H9 (cell line): ENCODE results near the gene SLC2A4RG. TPM values are rescaled to one million over a fixed set of nuclear protein-coding genes. Genes with fewer than 3 reads are reported as not detected.

ENCODE experiments used
- DNase-seq: peaks from one replicate; pipeline ENCODE4 v3.0.0-alpha.2; 2017
- H2AFZ ChIP-seq: one replicate; pipeline ENCODE4 v1.6.1; 2013; ENCODE audit warnings: mild to moderate bottlenecking, low read length, control low read depth, moderate library complexity
- H2AK5ac ChIP-seq: 2 replicates; pipeline ENCODE4 v1.6.1; 2013; ENCODE audit warnings: low read length, control low read depth, mixed read lengths; ENCODE audit not compliant: insufficient read length
- H2BK120ac ChIP-seq: one replicate; pipeline ENCODE4 v1.6.1; 2013; ENCODE audit warnings: low read depth, mild to moderate bottlenecking, low read length, control low read depth, inconsistent platforms; ENCODE audit not compliant: poor library complexity, severe bottlenecking
- H2BK12ac ChIP-seq: 2 replicates; pipeline ENCODE4 v1.6.1; 2013; ENCODE audit warnings: low read length, control low read depth, mixed read lengths, low read depth; ENCODE audit not compliant: insufficient read length
- H2BK15ac ChIP-seq: 2 replicates; pipeline ENCODE4 v1.6.1; 2013; ENCODE audit warnings: low read depth, low read length, control low read depth
- H2BK20ac ChIP-seq: one replicate; pipeline ENCODE4 v1.6.1; 2013; ENCODE audit warnings: low read depth, mild to moderate bottlenecking, low read length, control low read depth, inconsistent platforms; ENCODE audit not compliant: poor library complexity, severe bottlenecking
- H2BK5ac ChIP-seq: 2 replicates; pipeline ENCODE4 v1.6.1; 2013; ENCODE audit warnings: low read length, control low read depth, mixed read lengths; ENCODE audit not compliant: insufficient read length
- H3K14ac ChIP-seq: 2 replicates; pipeline ENCODE4 v1.6.1; 2013; ENCODE audit warnings: low read length, control low read depth; ENCODE audit not compliant: insufficient read depth
- H3K18ac ChIP-seq: 2 replicates; pipeline ENCODE4 v1.6.1; 2013; ENCODE audit warnings: low read depth, mild to moderate bottlenecking, mixed read lengths, low read length, control low read depth; ENCODE audit not compliant: insufficient read length
- H3K23ac ChIP-seq: 2 replicates; pipeline ENCODE4 v1.6.1; 2013; ENCODE audit warnings: low read length, control low read depth, mixed read lengths, low read depth; ENCODE audit not compliant: insufficient read length
- H3K23me2 ChIP-seq: 2 replicates; pipeline ENCODE4 v1.6.1; 2013; ENCODE audit warnings: low read depth, mild to moderate bottlenecking, mixed read lengths, low read length, control low read depth; ENCODE audit not compliant: insufficient read length, poor library complexity, severe bottlenecking
- H3K27ac ChIP-seq: 2 replicates; pipeline ENCODE4 v1.5.1; 2013; ENCODE audit warnings: low read length, control low read depth, mixed read lengths, low read depth; ENCODE audit not compliant: insufficient read length
- H3K27me3 ChIP-seq: 2 replicates; pipeline ENCODE4 v1.6.1; 2013; ENCODE audit warnings: low read length, control low read depth, inconsistent platforms; ENCODE audit not compliant: insufficient read depth
- H3K4ac ChIP-seq: 2 replicates; pipeline ENCODE4 v1.6.1; 2013; ENCODE audit warnings: low read depth, mild to moderate bottlenecking, control low read depth, inconsistent platforms, low read length, moderate library complexity
- H3K4me1 ChIP-seq: 2 replicates; pipeline ENCODE4 v1.6.1; 2013; ENCODE audit warnings: low read length, control low read depth, inconsistent platforms; ENCODE audit not compliant: insufficient read depth
- H3K4me2 ChIP-seq: 2 replicates; pipeline ENCODE4 v1.6.1; 2013; ENCODE audit warnings: low read length, control low read depth, mixed read lengths; ENCODE audit not compliant: insufficient read length, insufficient read depth
- H3K56ac ChIP-seq: 2 replicates; pipeline ENCODE4 v1.6.1; 2013; ENCODE audit warnings: low read depth, mild to moderate bottlenecking, mixed read lengths, low read length, control low read depth; ENCODE audit not compliant: insufficient read length
- H3K79me1 ChIP-seq: 2 replicates; pipeline ENCODE4 v1.6.1; 2013; ENCODE audit warnings: low read depth, mild to moderate bottlenecking, moderate library complexity, low read length, control low read depth, inconsistent platforms; ENCODE audit not compliant: insufficient read depth, poor library complexity, severe bottlenecking
- H3K79me2 ChIP-seq: 2 replicates; pipeline ENCODE4 v1.6.1; 2013; ENCODE audit warnings: low read length, control low read depth, inconsistent platforms; ENCODE audit not compliant: insufficient read depth
- H3K9ac ChIP-seq: 2 replicates; pipeline ENCODE4 v1.6.1; 2013; ENCODE audit warnings: low read length, control low read depth, mixed read lengths; ENCODE audit not compliant: insufficient read length; ENCODE audit errors: extremely low read depth
- H3K9me3 ChIP-seq: one replicate; pipeline ENCODE4 v1.6.1; 2013; ENCODE audit warnings: low read depth, low read length, inconsistent platforms; ENCODE audit not compliant: control insufficient read depth
- H3T11ph ChIP-seq: one replicate; pipeline ENCODE4 v1.6.1; 2013; ENCODE audit warnings: mild to moderate bottlenecking, low read length, control low read depth, inconsistent platforms
- H4K20me1 ChIP-seq: one replicate; pipeline ENCODE4 v1.6.1; 2013; ENCODE audit not compliant: control insufficient read depth, insufficient read length, insufficient read depth
- H4K5ac ChIP-seq: 2 replicates; pipeline ENCODE4 v1.6.1; 2013; ENCODE audit warnings: low read depth, mild to moderate bottlenecking, mixed read lengths, low read length, control low read depth; ENCODE audit not compliant: insufficient read length
- H4K8ac ChIP-seq: replicated peaks from 2 replicates; pipeline ENCODE4 v1.6.1; 2013; ENCODE audit warnings: low read length, control low read depth, mixed read lengths, low read depth; ENCODE audit not compliant: insufficient read length
- H4K91ac ChIP-seq: 2 replicates; pipeline ENCODE4 v1.6.1; 2013; ENCODE audit warnings: low read depth, mild to moderate bottlenecking, moderate library complexity, mixed read lengths, low read length, control low read depth; ENCODE audit not compliant: insufficient read length
- H3K27ac Mint-ChIP-seq, 3 experiments: 2 replicates in 2 of 3; 3 replicates in 1 of 3; pipeline ENCODE4 v1.8.0; 2020 to 2021; ENCODE audit warnings: mixed read lengths in 3 of 3, mild to moderate bottlenecking in 1 of 3, moderate library complexity in 1 of 3
- H3K27me3 Mint-ChIP-seq: 2 replicates; pipeline ENCODE4 v1.8.0; 2021; ENCODE audit warnings: low read depth, mild to moderate bottlenecking, moderate library complexity, mixed read lengths
- H3K36me3 Mint-ChIP-seq, 3 experiments: 2 replicates in 2 of 3; 3 replicates in 1 of 3; pipeline ENCODE4 v1.8.0; 2020 to 2021; ENCODE audit warnings: low read depth in 3 of 3, mixed read lengths in 3 of 3; ENCODE audit not compliant: insufficient read depth in 1 of 3
- H3K4me1 Mint-ChIP-seq, 2 experiments: 2 replicates each; pipeline ENCODE4 v1.8.0; 2020; ENCODE audit warnings: mixed read lengths in 2 of 2
- H3K4me3 Mint-ChIP-seq, 2 experiments: 2 replicates in 1 of 2; 3 replicates in 1 of 2; pipeline ENCODE4 v1.8.0; 2020 to 2021; ENCODE audit warnings: mild to moderate bottlenecking in 2 of 2, mixed read lengths in 2 of 2, moderate library complexity in 1 of 2
- H3K9me3 Mint-ChIP-seq, 2 experiments: 2 replicates in 1 of 2; 3 replicates in 1 of 2; pipeline ENCODE4 v1.8.0; 2020; ENCODE audit warnings: mild to moderate bottlenecking in 2 of 2, mixed read lengths in 2 of 2, moderate library complexity in 1 of 2
- WGBS: extraction: QIAGEN DNeasy Blood & Tissue Kit; methylation state at CpG from one replicate; pipeline ENCODE4 v1.1.7; 2013; ENCODE audit warnings: missing lambda C conversion rate, low lambda C conversion rate, mixed read lengths; ENCODE audit not compliant: insufficient read length; ENCODE audit errors: extremely low coverage; 5-methylcytosine and 5-hydroxymethylcytosine counted together
- total RNA-seq: library from RNA; stranded (reverse); gene quantifications from 2 replicates; pipeline ENCODE4 v1.2.1, GENCODE V29; 2021
- TF ChIP-seq, protein P1 (sequence below): fragments of 200-600 bp; sonication (generic); conservative IDR thresholded peaks from 3 replicates; pipeline ENCODE4 v1.8.0; 2021; ENCODE audit warnings: antibody characterized with exemption, mild to moderate bottlenecking

The SLC2A4RG gene
- total RNA-seq, 1 experiment from 2014 or later: 43.9 TPM

DNA sequence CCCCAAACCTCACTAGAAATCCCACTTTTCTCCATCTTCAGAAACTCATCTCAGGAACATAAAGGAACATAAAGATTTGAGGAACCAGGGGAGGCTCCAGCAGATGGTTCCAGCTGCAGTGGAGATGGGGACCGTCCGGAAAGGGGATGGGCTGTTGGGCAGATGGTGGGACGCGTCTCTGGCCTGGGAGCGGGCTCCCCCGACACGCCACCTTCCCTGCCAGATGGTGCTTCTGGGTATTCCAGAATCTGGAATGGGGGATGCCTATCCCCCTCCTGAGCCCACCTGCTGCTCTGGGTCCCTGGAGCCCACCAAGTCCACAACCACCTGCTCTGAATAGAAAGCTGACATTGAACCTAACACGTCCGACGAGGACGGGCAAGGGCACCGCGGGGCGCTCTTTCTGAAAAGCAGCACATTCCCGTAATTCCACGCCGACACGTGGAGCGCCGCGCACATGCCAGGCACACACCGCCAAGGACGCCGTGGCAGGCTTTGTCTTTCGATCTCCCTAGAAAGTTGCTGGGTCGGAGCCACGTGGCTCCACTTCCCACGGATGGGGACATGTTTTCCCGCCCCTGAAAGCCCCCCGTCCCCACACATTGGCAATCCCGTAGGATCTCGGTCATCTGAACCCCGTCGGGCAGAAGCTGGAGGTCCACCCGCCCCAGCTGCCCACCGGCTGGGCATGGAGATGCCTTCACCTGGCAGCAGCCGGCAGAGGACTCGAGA is 27.3 kb downstream of the SLC2A4RG start:
- Histone ChIP-seq H3K18ac (no peak overlapping the region), H3K27ac (no peak overlapping the region), H3K4ac (no peak overlapping the region), H3K14ac (no peak overlapping the region), H3K79me2 (no peaks in the 10 kb centered on the region), H3K4me2 (no peak overlapping the region), H2BK12ac (no peak overlapping the region), H3T11ph (no peak overlapping the region), H3K9ac (no peak overlapping the region), H2BK120ac (no peak overlapping the region), H2BK5ac (no peak overlapping the region), H4K20me1 (no peaks in the 10 kb centered on the region), H4K8ac (no peak overlapping the region), H3K4me1 (no peaks in the 10 kb centered on the region), H3K23me2 (no peaks in the 10 kb centered on the region), H2AK5ac (no peak overlapping the region), H4K91ac (no peak overlapping the region), H3K27me3 (no peaks in the 10 kb centered on the region; the same call in 1 of the 2 replicates), H3K9me3 (no peaks in the 10 kb centered on the region), H3K23ac (no peak overlapping the region), H4K5ac (no peak overlapping the region), H3K56ac (no peak overlapping the region), H3K79me1 (no peaks in the 10 kb centered on the region), H2BK15ac (no peak overlapping the region), H2AFZ (no peak overlapping the region), H2BK20ac (no peak overlapping the region)
- peaks cover 1 to 53% (median 31%) of the 10 kb centered on the region in 3 experiments; a peak in 5 of 7 replicates for H3K36me3 Mint-ChIP-seq
- H3K4me1 Mint-ChIP-seq: no peaks in the 10 kb centered on the region
- TF ChIP-seq, protein P1, sequence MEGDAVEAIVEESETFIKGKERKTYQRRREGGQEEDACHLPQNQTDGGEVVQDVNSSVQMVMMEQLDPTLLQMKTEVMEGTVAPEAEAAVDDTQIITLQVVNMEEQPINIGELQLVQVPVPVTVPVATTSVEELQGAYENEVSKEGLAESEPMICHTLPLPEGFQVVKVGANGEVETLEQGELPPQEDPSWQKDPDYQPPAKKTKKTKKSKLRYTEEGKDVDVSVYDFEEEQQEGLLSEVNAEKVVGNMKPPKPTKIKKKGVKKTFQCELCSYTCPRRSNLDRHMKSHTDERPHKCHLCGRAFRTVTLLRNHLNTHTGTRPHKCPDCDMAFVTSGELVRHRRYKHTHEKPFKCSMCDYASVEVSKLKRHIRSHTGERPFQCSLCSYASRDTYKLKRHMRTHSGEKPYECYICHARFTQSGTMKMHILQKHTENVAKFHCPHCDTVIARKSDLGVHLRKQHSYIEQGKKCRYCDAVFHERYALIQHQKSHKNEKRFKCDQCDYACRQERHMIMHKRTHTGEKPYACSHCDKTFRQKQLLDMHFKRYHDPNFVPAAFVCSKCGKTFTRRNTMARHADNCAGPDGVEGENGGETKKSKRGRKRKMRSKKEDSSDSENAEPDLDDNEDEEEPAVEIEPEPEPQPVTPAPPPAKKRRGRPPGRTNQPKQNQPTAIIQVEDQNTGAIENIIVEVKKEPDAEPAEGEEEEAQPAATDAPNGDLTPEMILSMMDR: no peak
- H3K27ac Mint-ChIP-seq: no peak overlapping the region
- no peaks in the 10 kb centered on the region; the same call in 1 of the 2 replicates for H3K27me3 Mint-ChIP-seq
- no peak overlapping the region; a peak in 1 of 5 replicates for H3K4me3 Mint-ChIP-seq
- no CpG with 5 or more reads among the region's 38 CpGs for WGBS
- peak; percentile 20 for DNase-seq
- no peaks in the 10 kb centered on the region for H3K9me3 Mint-ChIP-seq
